WERI-Rb-1 (cell line): ENCODE results near the gene ABCF2.
A peak's percentile ranks its signal among the peaks of the same experiment; 100 is the strongest.

ENCODE experiments used
- DNase-seq: peaks from one replicate; pipeline ENCODE4 v3.0.0-alpha.2; 2020
- H3K27ac ChIP-seq: fragments of 250-450 bp; sonication (Bioruptor Pico); 2 replicates; pipeline ENCODE4 v1.5.1; 2020; ENCODE audit warnings: mild to moderate bottlenecking, moderate library complexity
- H3K27me3 ChIP-seq: fragments of 250-450 bp; sonication (Bioruptor Pico); 2 replicates; pipeline ENCODE4 v1.5.1; 2021; ENCODE audit warnings: mild to moderate bottlenecking, low read depth, moderate library complexity; ENCODE audit not compliant: insufficient read depth, severe bottlenecking
- H3K36me3 ChIP-seq: fragments of 250-450 bp; sonication (Bioruptor Pico); 2 replicates; pipeline ENCODE4 v1.5.1; 2020; ENCODE audit warnings: mild to moderate bottlenecking, moderate library complexity
- H3K4me3 ChIP-seq: 2 replicates; pipeline ENCODE4 v1.5.1; 2011; ENCODE audit warnings: low read depth, mild to moderate bottlenecking, control low read depth, low read length
- H3K9me3 ChIP-seq: fragments of 250-450 bp; sonication (Bioruptor Pico); 2 replicates; pipeline ENCODE4 v1.5.1; 2021; ENCODE audit warnings: mild to moderate bottlenecking, moderate library complexity; ENCODE audit not compliant: severe bottlenecking
- CTCF ChIP-seq: IDR thresholded peaks from 2 replicates; pipeline ENCODE4 v1.5.1; 2011; ENCODE audit warnings: low read depth, mild to moderate bottlenecking, control low read depth, inconsistent platforms, low read length

ABCF2 gene

DNA sequence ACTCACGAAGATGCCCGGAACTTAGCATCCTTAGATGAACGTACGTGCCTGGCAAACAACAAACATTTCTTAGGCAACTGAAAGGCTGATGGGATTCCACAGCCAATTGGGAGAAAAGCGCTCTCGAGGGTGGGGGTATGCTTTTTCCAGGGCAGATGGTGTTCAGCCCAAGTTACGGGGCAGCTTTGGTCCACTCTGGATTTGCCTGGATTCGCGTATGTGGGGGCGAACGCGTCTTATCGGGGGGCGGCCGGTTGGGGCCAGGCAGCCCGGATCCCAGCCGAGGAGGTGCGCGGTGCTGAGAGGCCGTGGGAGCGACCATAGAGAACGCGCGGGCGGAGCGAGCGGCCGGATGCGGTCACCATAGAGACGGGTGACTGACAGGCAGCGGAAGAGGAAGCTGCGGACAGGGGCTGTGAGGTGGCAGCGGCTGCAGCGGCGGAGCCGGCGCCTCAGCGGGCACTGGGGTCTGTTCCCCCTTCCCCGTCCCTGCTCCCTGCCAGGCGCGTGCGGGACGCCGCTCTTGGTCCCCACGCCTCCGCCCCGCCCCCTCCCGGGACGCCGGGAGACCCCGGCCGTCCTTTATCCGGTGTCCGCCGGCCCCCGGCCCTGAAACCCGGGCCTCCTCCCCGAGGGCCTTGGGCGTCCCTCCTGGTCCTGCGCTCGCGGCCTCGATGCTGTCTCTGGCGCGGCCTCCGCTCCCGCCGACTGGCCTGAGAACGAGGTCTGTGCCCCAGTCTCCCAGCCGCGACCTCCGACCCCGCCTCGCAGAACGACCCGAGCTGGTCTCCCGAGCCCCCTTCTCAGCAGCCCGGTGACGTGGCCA is 5.3 kb upstream of the ABCF2 start, which contains the start of gene CHPF2:
Gene CHPF2 (plus strand): TSS at position 393 of the 826 bp plus-strand sequence. CDS start 1,529 bp downstream, outside the sequence.
- Histone ChIP-seq H3K27ac (peak within 1 kb of the TSS; percentile 59), H3K36me3 (peaks cover 18% of the 10 kb centered on the region), H3K4me3 (peak within 1 kb of the TSS; percentile 79), H3K9me3 (no peaks in the 10 kb centered on the region), H3K27me3 (no peaks in the 10 kb centered on the region)
- peak; percentile 91 for DNase-seq
- TF ChIP-seq CTCF, result no peak

DNA sequence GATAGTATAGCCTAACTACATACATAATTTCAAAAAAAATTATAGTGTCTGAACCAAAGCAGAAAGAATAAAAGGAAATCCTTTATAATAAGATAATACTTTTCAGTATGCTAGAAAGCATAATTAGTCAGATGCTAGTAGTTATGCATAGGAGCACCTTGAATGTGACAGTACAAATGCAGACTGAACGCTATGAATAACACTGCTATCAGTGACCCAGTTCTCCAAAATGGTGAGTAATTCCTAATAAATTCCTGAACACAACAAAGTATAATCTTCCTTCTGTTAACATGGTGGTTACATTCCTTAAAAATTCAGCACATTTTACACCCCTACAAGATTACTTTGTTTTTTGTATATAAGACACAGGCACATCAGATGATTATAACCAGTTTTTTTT is 4.1 kb upstream of the ABCF2 start:
- Histone ChIP-seq H3K36me3 (peaks cover 14% of the 10 kb centered on the region), H3K9me3 (no peaks in the 10 kb centered on the region), H3K4me3 (no peak overlapping the region), H3K27ac (no peak overlapping the region), H3K27me3 (no peaks in the 10 kb centered on the region)
- DNase-seq, result no peak
- TF ChIP-seq CTCF, result no peak

DNA sequence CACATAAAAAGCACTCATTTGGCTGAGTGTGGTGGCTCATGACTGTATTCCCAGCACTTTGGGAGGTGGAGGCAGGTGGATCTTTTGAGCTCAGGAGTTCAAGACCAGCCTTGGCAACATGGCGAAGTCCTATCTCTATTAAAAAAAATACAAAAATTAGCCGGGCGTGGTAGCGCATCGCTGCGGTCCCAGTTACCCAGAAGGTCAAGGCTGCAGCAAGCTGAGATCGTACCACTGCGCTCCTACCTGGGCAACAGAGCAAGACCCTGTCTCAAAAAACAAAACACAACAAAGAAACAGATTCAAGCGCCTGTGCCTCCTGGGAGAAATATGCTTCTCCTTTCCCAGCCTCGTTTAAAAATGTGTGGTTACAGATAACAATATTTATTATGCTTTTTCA is 2.2 kb upstream of the ABCF2 start:
- Histone ChIP-seq H3K4me3 (no peak overlapping the region), H3K27ac (no peak overlapping the region), H3K36me3 (peaks cover 13% of the 10 kb centered on the region), H3K27me3 (no peaks in the 10 kb centered on the region), H3K9me3 (no peaks in the 10 kb centered on the region)
- no peak for DNase-seq
- no peak for TF ChIP-seq CTCF

GRCh38 chr7:151228024-151228866 is 1.2 kb upstream of the ABCF2 start:
- no peak for DNase-seq
- Histone ChIP-seq H3K9me3 (no peaks in the 10 kb centered on the region), H3K27ac (peak overlapping the region; percentile 78), H3K36me3 (peaks cover 23% of the 10 kb centered on the region), H3K27me3 (no peaks in the 10 kb centered on the region), H3K4me3 (peak overlapping the region; percentile 61)
- no peak for TF ChIP-seq CTCF

DNA sequence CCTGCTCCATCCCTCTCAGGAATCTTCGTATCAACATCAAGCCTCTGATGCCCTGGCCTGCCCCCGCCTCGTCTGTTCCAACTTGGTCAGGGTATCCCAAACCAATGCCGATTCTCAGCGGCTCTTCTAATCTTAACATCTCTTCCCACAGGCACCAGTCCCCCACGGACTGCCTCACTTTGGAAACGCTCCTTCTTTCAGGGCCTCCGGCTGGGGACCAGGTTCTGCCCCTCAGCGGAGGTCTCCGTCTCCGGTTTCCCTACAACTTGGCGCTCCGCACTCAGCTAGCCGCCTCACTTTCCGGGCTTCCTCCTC is 488 bp downstream of the ABCF2 start:
- H3K36me3 ChIP-seq, result peaks cover 39% of the 10 kb centered on the region
- H3K27me3 ChIP-seq, result no peaks in the 10 kb centered on the region
- no peaks in the 10 kb centered on the region for H3K9me3 ChIP-seq
- H3K27ac ChIP-seq, result peak overlapping the region; percentile 54
- no peak for TF ChIP-seq CTCF
- H3K4me3 ChIP-seq, result peak overlapping the region; percentile 78
- DNase-seq, result no peak
